Mucosa of stomach (tissue), 1 donor: ENCODE data around the gene CHST1.

Experiments
- H3K27me3 ChIP-seq: one replicate; pipeline ENCODE4 v1.7.0; 2013; ENCODE audit warnings: mild to moderate bottlenecking, low read length; ENCODE audit not compliant: control insufficient read depth, insufficient read depth
- H3K36me3 ChIP-seq: one replicate; pipeline ENCODE4 v1.7.0; 2013; ENCODE audit warnings: low read length; ENCODE audit not compliant: control insufficient read depth, insufficient read depth
- H3K4me1 ChIP-seq: one replicate; pipeline ENCODE4 v1.7.0; 2013; ENCODE audit warnings: mild to moderate bottlenecking, low read length; ENCODE audit not compliant: control insufficient read depth, insufficient read depth
- H3K4me3 ChIP-seq: one replicate; pipeline ENCODE4 v1.7.0; 2013; ENCODE audit warnings: low read length
- H3K9ac ChIP-seq: one replicate; pipeline ENCODE4 v1.7.0; 2013; ENCODE audit warnings: mild to moderate bottlenecking, low read length, moderate library complexity
- H3K9me3 ChIP-seq: one replicate; pipeline ENCODE4 v1.7.0; 2013; ENCODE audit warnings: mild to moderate bottlenecking, low read length, moderate library complexity; ENCODE audit not compliant: control insufficient read depth
- donor health status: Pancreatic carcinoma.

The CHST1 gene

GRCh38 chr11:45671246-45672171, 6.1 kb upstream of the CHST1 start:
- Histone ChIP-seq H3K4me3 (no peak overlapping the region), H3K36me3 (no peaks in the 10 kb centered on the region), H3K4me1 (no peaks in the 10 kb centered on the region), H3K27me3 (peaks cover 4% of the 10 kb centered on the region), H3K9me3 (no peaks in the 10 kb centered on the region), H3K9ac (no peak overlapping the region)

GRCh38 chr11:45670386-45671135, 5.1 kb upstream of the CHST1 start:
- H3K4me3 ChIP-seq, result no peak overlapping the region

GRCh38 chr11:45669956-45670355, 4.5 kb upstream of the CHST1 start:
- peaks cover 16% of the 10 kb centered on the region for H3K27me3 ChIP-seq
- no peak overlapping the region for H3K9ac ChIP-seq
- H3K36me3 ChIP-seq, result no peaks in the 10 kb centered on the region
- H3K4me1 ChIP-seq, result no peaks in the 10 kb centered on the region
- H3K9me3 ChIP-seq, result no peaks in the 10 kb centered on the region
- H3K4me3 ChIP-seq, result no peak overlapping the region

More at GRCh38 chr11:45670386-45671135, 5.1 kb upstream of the CHST1 start:
- Histone ChIP-seq H3K36me3 (no peaks in the 10 kb centered on the region), H3K4me1 (no peaks in the 10 kb centered on the region), H3K27me3 (peaks cover 12% of the 10 kb centered on the region), H3K9me3 (no peaks in the 10 kb centered on the region), H3K9ac (no peak overlapping the region)

GRCh38 chr11:45669146-45669545, 3.7 kb upstream of the CHST1 start:
- Histone ChIP-seq H3K9ac (no peak overlapping the region), H3K4me3 (no peak overlapping the region), H3K9me3 (no peaks in the 10 kb centered on the region), H3K4me1 (no peaks in the 10 kb centered on the region), H3K27me3 (peaks cover 24% of the 10 kb centered on the region), H3K36me3 (no peaks in the 10 kb centered on the region)

- Histone ChIP-seq H3K4me3 (no peak overlapping the region), H3K36me3 (no peaks in the 10 kb centered on the region), H3K27me3 (peaks cover 34% of the 10 kb centered on the region), H3K9ac (no peak overlapping the region), H3K4me1 (no peaks in the 10 kb centered on the region), H3K9me3 (no peaks in the 10 kb centered on the region)
Observed at GRCh38 chr11:45667929-45668680, 2.7 kb upstream of the CHST1 start.

- Histone ChIP-seq H3K9me3 (no peaks in the 10 kb centered on the region), H3K27me3 (peaks cover 46% of the 10 kb centered on the region), H3K9ac (no peak overlapping the region), H3K4me1 (no peaks in the 10 kb centered on the region), H3K4me3 (no peak overlapping the region), H3K36me3 (no peaks in the 10 kb centered on the region)
Observed at GRCh38 chr11:45666648-45667642, 1.5 kb upstream of the CHST1 start.

- Histone ChIP-seq H3K9ac (no peak overlapping the region), H3K9me3 (no peaks in the 10 kb centered on the region), H3K4me1 (no peaks in the 10 kb centered on the region), H3K4me3 (no peak overlapping the region), H3K27me3 (peaks cover 54% of the 10 kb centered on the region), H3K36me3 (no peaks in the 10 kb centered on the region)
Observed at GRCh38 chr11:45665933-45666647, 668 bp upstream of the CHST1 start.

GRCh38 chr11:45664376-45665205, 831 bp downstream of the CHST1 start:
- H3K4me1 ChIP-seq, result no peaks in the 10 kb centered on the region
- H3K9me3 ChIP-seq, result no peaks in the 10 kb centered on the region
- H3K27me3 ChIP-seq, result peaks cover 69% of the 10 kb centered on the region
- H3K36me3 ChIP-seq, result no peaks in the 10 kb centered on the region
- no peak overlapping the region for H3K9ac ChIP-seq
- no peak overlapping the region for H3K4me3 ChIP-seq

- H3K4me3 ChIP-seq, result no peak overlapping the region
- peaks cover 78% of the 10 kb centered on the region for H3K27me3 ChIP-seq
- H3K36me3 ChIP-seq, result no peaks in the 10 kb centered on the region
- no peak overlapping the region for H3K9ac ChIP-seq
- no peaks in the 10 kb centered on the region for H3K9me3 ChIP-seq
- no peaks in the 10 kb centered on the region for H3K4me1 ChIP-seq
Observed at GRCh38 chr11:45663486-45664375, 1.7 kb downstream of the CHST1 start.
